Esophagus squamous epithelium (tissue), 4 donors: ENCODE results near the gene AIFM1.

ENCODE experiments used
- POLR2A ChIP-seq, 4 donors: fragments of 450-650 bp; IDR thresholded peaks; one replicate each; pipeline ENCODE4 v1.6.1; 2017; ENCODE audit warnings: antibody characterized with exemption in 4 of 4, mild to moderate bottlenecking in 4 of 4, moderate library complexity in 3 of 4
- TF ChIP-seq, protein P1 (sequence below), 6 experiments: fragments of 450-650 bp in 4 of 6; fragments of 200-600 bp in 2 of 6; sonication (generic) in 2 of 6; IDR thresholded peaks; one replicate each; pipeline ENCODE4 v1.5.1; 2016 to 2019; ENCODE audit warnings: antibody characterized with exemption in 6 of 6, mild to moderate bottlenecking in 4 of 6, moderate library complexity in 4 of 6

DNA sequence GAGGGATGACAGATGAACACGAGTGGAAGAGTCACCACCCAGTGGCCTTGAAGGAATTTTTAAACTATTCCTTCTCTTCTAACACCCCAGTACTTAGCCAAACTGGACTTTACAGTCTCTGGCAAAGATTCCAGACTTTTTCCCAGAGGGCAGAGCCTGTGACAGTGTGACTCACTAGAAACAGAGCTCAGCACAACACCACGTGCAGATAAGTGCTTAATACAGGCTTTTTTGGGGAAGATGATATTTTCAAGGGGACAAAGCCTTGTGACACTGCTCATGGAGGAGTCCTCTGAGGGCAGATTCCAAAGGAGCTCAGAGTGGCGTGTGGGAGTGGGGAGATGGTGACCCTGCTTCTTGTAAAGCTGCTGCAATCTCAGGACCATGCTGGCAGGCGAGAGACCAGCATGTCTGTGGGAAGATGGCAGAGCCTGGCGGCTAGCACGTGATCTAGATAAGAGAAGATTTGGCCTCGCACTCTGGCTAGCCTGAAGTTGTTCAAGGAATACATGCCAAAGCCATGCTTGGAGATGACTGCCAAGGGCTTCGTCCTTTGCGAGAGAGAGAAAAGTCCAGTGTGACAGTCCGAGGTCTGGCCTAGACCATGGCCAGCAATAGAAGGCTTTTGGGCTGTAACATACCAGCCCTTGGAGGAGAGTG, 8.5 kb upstream of the AIFM1 start:
- no peak for TF ChIP-seq POLR2A (IDR thresholded peaks at IDR 0.05)
- TF ChIP-seq, protein P1, sequence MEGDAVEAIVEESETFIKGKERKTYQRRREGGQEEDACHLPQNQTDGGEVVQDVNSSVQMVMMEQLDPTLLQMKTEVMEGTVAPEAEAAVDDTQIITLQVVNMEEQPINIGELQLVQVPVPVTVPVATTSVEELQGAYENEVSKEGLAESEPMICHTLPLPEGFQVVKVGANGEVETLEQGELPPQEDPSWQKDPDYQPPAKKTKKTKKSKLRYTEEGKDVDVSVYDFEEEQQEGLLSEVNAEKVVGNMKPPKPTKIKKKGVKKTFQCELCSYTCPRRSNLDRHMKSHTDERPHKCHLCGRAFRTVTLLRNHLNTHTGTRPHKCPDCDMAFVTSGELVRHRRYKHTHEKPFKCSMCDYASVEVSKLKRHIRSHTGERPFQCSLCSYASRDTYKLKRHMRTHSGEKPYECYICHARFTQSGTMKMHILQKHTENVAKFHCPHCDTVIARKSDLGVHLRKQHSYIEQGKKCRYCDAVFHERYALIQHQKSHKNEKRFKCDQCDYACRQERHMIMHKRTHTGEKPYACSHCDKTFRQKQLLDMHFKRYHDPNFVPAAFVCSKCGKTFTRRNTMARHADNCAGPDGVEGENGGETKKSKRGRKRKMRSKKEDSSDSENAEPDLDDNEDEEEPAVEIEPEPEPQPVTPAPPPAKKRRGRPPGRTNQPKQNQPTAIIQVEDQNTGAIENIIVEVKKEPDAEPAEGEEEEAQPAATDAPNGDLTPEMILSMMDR (IDR thresholded peaks at IDR 0.05), result no peak
